IMR-90 (cell line): ENCODE data around the gene SFXN3. TPM values are rescaled to one million over a fixed set of nuclear protein-coding genes. Genes with fewer than 3 reads are reported as not detected.

Experiments
- ATAC-seq: fragments of 200-7000 bp; cut with Tn5 transposase; 2 replicates; pipeline ENCODE4 v1.9.1; 2020; ENCODE audit warnings: low read depth, mild to moderate bottlenecking, moderate library complexity
- BruUV-seq: library from RNA; stranded (reverse); fragments of 400-500 nt; replicated peaks from 2 replicates; lab custom pipeline; 2021; lab: Mats Ljungman, UMichigan
- CTCF ChIA-PET: fragments of 300-600 bp; formaldehyde crosslinking; extraction: SDS; loops from one replicate; lab custom pipeline; 2021; ENCODE audit warnings: antibody characterized with exemption; lab: Yijun Ruan, JAX
- POLR2A ChIA-PET: fragments of 300-600 bp; sonication (Branson Sonifier 250); formaldehyde crosslinking; loops from one replicate; lab custom pipeline; 2022; ENCODE audit warnings: antibody characterized with exemption; ENCODE audit not compliant: unreplicated experiment; lab: Charles Lee
- DNase-seq: peaks from one replicate; pipeline ENCODE4 v3.0.0; 2013
- H2AFZ ChIP-seq: replicated peaks from 2 replicates; pipeline ENCODE3; 2013; ENCODE audit warnings: low read length, mild to moderate bottlenecking; ENCODE audit not compliant: poor library complexity
- H2AK5ac ChIP-seq: 2 replicates; pipeline ENCODE4 v1.6.1; 2013; ENCODE audit warnings: low read depth, low read length, inconsistent platforms
- H2AK9ac ChIP-seq: replicated peaks from 2 replicates; pipeline ENCODE3; 2013; ENCODE audit warnings: mild to moderate bottlenecking, low read depth, low read length, moderate library complexity; ENCODE audit not compliant: poor library complexity
- H2BK120ac ChIP-seq: 2 replicates; pipeline ENCODE4 v1.6.1; 2013; ENCODE audit warnings: low read depth, low read length, inconsistent platforms
- H2BK15ac ChIP-seq: 3 replicates; pipeline ENCODE4 v1.6.1; 2013; ENCODE audit warnings: low read depth, low read length, inconsistent platforms
- H2BK20ac ChIP-seq: 2 replicates; pipeline ENCODE4 v1.6.1; 2013; ENCODE audit warnings: low read depth, mild to moderate bottlenecking, inconsistent platforms, low read length, moderate library complexity
- H2BK5ac ChIP-seq: 2 replicates; pipeline ENCODE4 v1.6.1; 2013; ENCODE audit warnings: mild to moderate bottlenecking, low read depth, low read length, inconsistent platforms; ENCODE audit not compliant: poor library complexity, severe bottlenecking
- H3K14ac ChIP-seq: replicated peaks from 2 replicates; pipeline ENCODE4 v1.6.1; 2013; ENCODE audit warnings: low read depth, low read length, inconsistent platforms
- H3K18ac ChIP-seq: 2 replicates; pipeline ENCODE4 v1.6.1; 2013; ENCODE audit warnings: low read depth, low read length, control low read depth
- H3K23ac ChIP-seq: 2 replicates; pipeline ENCODE4 v1.6.1; 2013; ENCODE audit warnings: low read depth, low read length, inconsistent platforms
- H3K27ac ChIP-seq: 2 replicates; pipeline ENCODE4 v1.5.1; 2013; ENCODE audit warnings: mild to moderate bottlenecking, control low read depth, low read length; ENCODE audit not compliant: insufficient read depth
- H3K27me3 ChIP-seq: 2 replicates; pipeline ENCODE4 v1.6.1; 2013; ENCODE audit warnings: low read length; ENCODE audit not compliant: control insufficient read depth, insufficient read depth
- H3K36me3 ChIP-seq: 2 replicates; pipeline ENCODE4 v1.6.1; 2013; ENCODE audit warnings: low read length, mixed read lengths; ENCODE audit not compliant: control insufficient read depth, insufficient read depth
- H3K4ac ChIP-seq: 2 replicates; pipeline ENCODE4 v1.6.1; 2013; ENCODE audit warnings: low read depth, low read length, inconsistent platforms
- H3K4me1 ChIP-seq: 2 replicates; pipeline ENCODE4 v1.6.1; 2013; ENCODE audit warnings: low read length, mixed read lengths; ENCODE audit not compliant: control insufficient read depth, insufficient read depth
- H3K4me2 ChIP-seq: 2 replicates; pipeline ENCODE4 v1.6.1; 2013; ENCODE audit warnings: low read depth, mild to moderate bottlenecking, control low read depth, low read length, moderate library complexity
- H3K4me3 ChIP-seq: 2 replicates; pipeline ENCODE4 v1.5.1; 2013; ENCODE audit warnings: low read depth, mild to moderate bottlenecking, control low read depth, low read length, moderate library complexity; ENCODE audit not compliant: insufficient read depth
- H3K56ac ChIP-seq: 2 replicates; pipeline ENCODE4 v1.6.1; 2013; ENCODE audit warnings: low read length, inconsistent platforms; ENCODE audit not compliant: insufficient read depth; ENCODE audit errors: extremely low read depth
- H3K79me1 ChIP-seq, 2 experiments: 2 replicates each; pipeline ENCODE4 v1.6.1; 2013; ENCODE audit warnings: low read length in 2 of 2, inconsistent platforms in 1 of 2, low read depth in 1 of 2
- H3K9ac ChIP-seq: 2 replicates; pipeline ENCODE4 v1.6.1; 2013; ENCODE audit warnings: low read depth, low read length, control low read depth
- H3K9me1 ChIP-seq: 2 replicates; pipeline ENCODE4 v1.6.1; 2013; ENCODE audit warnings: low read length, inconsistent platforms; ENCODE audit not compliant: insufficient read depth
- H3K9me3 ChIP-seq: 2 replicates; pipeline ENCODE4 v1.6.1; 2013; ENCODE audit warnings: low read length; ENCODE audit not compliant: control insufficient read depth, insufficient read depth
- H4K20me1 ChIP-seq: 2 replicates; pipeline ENCODE4 v1.6.1; 2013; ENCODE audit warnings: low read length, inconsistent platforms; ENCODE audit not compliant: insufficient read depth
- H4K5ac ChIP-seq: 2 replicates; pipeline ENCODE4 v1.6.1; 2013; ENCODE audit warnings: mild to moderate bottlenecking, low read depth, low read length, control low read depth
- H4K8ac ChIP-seq, 2 experiments: 2 replicates each; pipeline ENCODE4 v1.6.1; 2013; ENCODE audit warnings: low read depth in 2 of 2, low read length in 2 of 2, control low read depth in 1 of 2, inconsistent platforms in 1 of 2
- H4K91ac ChIP-seq: 2 replicates; pipeline ENCODE4 v1.6.1; 2013; ENCODE audit warnings: low read depth, low read length, inconsistent platforms; ENCODE audit not compliant: insufficient read depth
- BHLHE40 ChIP-seq: fragments of 150-350 bp; IDR thresholded peaks from 2 replicates; pipeline ENCODE4 v1.6.1; 2016; ENCODE audit warnings: mild to moderate bottlenecking, low read depth, low read length
- CEBPB ChIP-seq: IDR thresholded peaks from 2 replicates; pipeline ENCODE4 v1.6.1; 2012; ENCODE audit warnings: low read depth, low read length, improper control_type of control experiment
- CHD1 ChIP-seq: IDR thresholded peaks from 2 replicates; pipeline ENCODE4 v1.6.1; 2012; ENCODE audit warnings: low read depth, low read length, improper control_type of control experiment
- FOS ChIP-seq: fragments of 150-350 bp; IDR thresholded peaks from 2 replicates; pipeline ENCODE4 v1.6.1; 2016; ENCODE audit warnings: low read depth, low read length
- MAFK ChIP-seq: IDR thresholded peaks from 2 replicates; pipeline ENCODE4 v1.6.1; 2012; ENCODE audit warnings: low read depth, low read length, improper control_type of control experiment
- MAZ ChIP-seq: IDR thresholded peaks from 2 replicates; pipeline ENCODE4 v1.6.1; 2012; ENCODE audit warnings: low read depth, mild to moderate bottlenecking, low read length, improper control_type of control experiment, moderate library complexity, borderline replicate concordance
- MXI1 ChIP-seq: IDR thresholded peaks from 2 replicates; pipeline ENCODE4 v1.6.1; 2012; ENCODE audit warnings: low read depth, mild to moderate bottlenecking, low read length, moderate library complexity, borderline replicate concordance
- NFE2L2 ChIP-seq: fragments of 150-350 bp; IDR thresholded peaks from 2 replicates; pipeline ENCODE4 v1.6.1; 2016; ENCODE audit warnings: low read depth, mild to moderate bottlenecking, low read length
- POLR2A ChIP-seq: IDR thresholded peaks from 2 replicates; pipeline ENCODE4 v1.6.1; 2012; ENCODE audit warnings: mild to moderate bottlenecking, low read depth, low read length
- RAD21 ChIP-seq: IDR thresholded peaks from 2 replicates; pipeline ENCODE4 v1.6.1; 2012; ENCODE audit warnings: low read length, improper control_type of control experiment
- RCOR1 ChIP-seq: IDR thresholded peaks from 2 replicates; pipeline ENCODE4 v1.6.1; 2012; ENCODE audit warnings: mild to moderate bottlenecking, low read length, improper control_type of control experiment; ENCODE audit not compliant: insufficient replicate concordance
- RFX5 ChIP-seq: IDR thresholded peaks from 2 replicates; pipeline ENCODE4 v1.8.0; 2012; ENCODE audit warnings: low read depth, mild to moderate bottlenecking, low read length, moderate library complexity
- SMC3 ChIP-seq: fragments of 150-350 bp; IDR thresholded peaks from 2 replicates; pipeline ENCODE4 v1.6.1; 2016; ENCODE audit warnings: low read depth, mild to moderate bottlenecking, antibody characterized with exemption, low read length, moderate library complexity
- WGBS, 2 experiments: methylation state at CpG; one replicate each; pipeline versions ENCODE4 v1.1.5 to v1.1.7; 2013; ENCODE audit warnings: missing lambda C conversion rate in 2 of 2; ENCODE audit not compliant: insufficient read length in 1 of 2; ENCODE audit errors: extremely low coverage in 2 of 2; 5-methylcytosine and 5-hydroxymethylcytosine counted together
- dilution Hi-C: fragments of 300-500 bp; cut with HindIII; formaldehyde crosslinking; loops from one replicate; pipeline ENCODE4 v1.14.3; 2018; ENCODE audit warnings: low sequenced_read_pairs; ENCODE audit not compliant: unreplicated experiment
- in situ Hi-C: fragments of 300-500 bp; cut with MboI; formaldehyde crosslinking; loops from 3 replicates; pipeline ENCODE4 v1.14.3; 2019; ENCODE audit warnings: low sequenced_read_pairs, inconsistent platforms, mixed read lengths
- intact Hi-C: fragments of 100-400 bp; cut with micrococcal nuclease; formaldehyde crosslinking; loops from 2 replicates; pipeline ENCODE4 v1.10.0; 2022
- polyA plus RNA-seq, 3 experiments: library from polyadenylated mRNA; depleted of rRNA; stranded (reverse); fragments of >200 nt; gene quantifications; 2 replicates each; pipeline ENCODE4 v1.2.3, GENCODE V29; 2012; ENCODE audit warnings: low replicate concordance in 1 of 3
- total RNA-seq: library from RNA; depleted of rRNA; stranded (reverse); fragments of >200 nt; gene quantifications from 2 replicates; pipeline ENCODE4 v1.2.3, GENCODE V29; 2012
- TF ChIP-seq, protein P1 (sequence below): conservative IDR thresholded peaks from 2 replicates; pipeline ENCODE4 v1.5.1; 2012; ENCODE audit warnings: mild to moderate bottlenecking, low read depth, low read length, improper control_type of control experiment
- TF ChIP-seq, protein P2 (sequence below): fragments of 150-350 bp; IDR thresholded peaks from 2 replicates; pipeline ENCODE4 v1.6.1; 2017; ENCODE audit warnings: mild to moderate bottlenecking, antibody characterized with exemption, low read length, low read depth
- TF ChIP-seq, protein P3 (sequence below): fragments of 150-350 bp; IDR thresholded peaks from 2 replicates; pipeline ENCODE4 v1.6.1; 2016; ENCODE audit warnings: low read depth, mild to moderate bottlenecking, low read length, moderate library complexity, borderline replicate concordance

SFXN3 gene
- total and polyA plus RNA-seq, 2 of the 4 experiments (the other 2 are of a cell fraction) = 64.7 to 77.2 TPM

DNA sequence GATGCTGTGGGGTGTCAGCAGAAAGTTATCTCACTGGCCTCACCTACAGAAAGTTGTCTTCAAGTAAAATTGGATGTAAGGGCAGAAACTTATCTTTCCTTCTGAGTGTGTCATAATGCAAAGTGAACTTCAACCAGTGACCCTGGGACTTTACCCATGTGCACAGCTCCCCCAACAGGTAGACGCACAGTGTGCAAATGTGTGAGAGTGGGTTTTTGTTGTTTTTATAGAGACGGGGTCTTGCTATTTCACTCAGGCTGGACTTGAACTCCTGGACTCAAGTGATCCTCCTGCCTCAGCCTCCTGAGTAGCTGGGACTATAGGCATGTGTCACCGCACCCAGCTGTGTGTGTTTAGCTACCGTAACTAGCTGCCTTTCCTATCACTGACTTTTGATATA, 24.4 kb downstream of the SFXN3 start:
- no peak overlapping the region for H2AK9ac ChIP-seq
- no peak overlapping the region for H3K27ac ChIP-seq
- H4K5ac ChIP-seq = no peak overlapping the region
- POLR2A ChIA-PET = no interaction called here
- intact Hi-C loops (no loop called here), in situ Hi-C loops (no loop called here), dilution Hi-C loops (no loop called here)
- no peak overlapping the region for H2BK5ac ChIP-seq
- no peak overlapping the region for H2BK15ac ChIP-seq
- no peak overlapping the region for H2BK20ac ChIP-seq
- H3K4ac ChIP-seq = no peak overlapping the region
- no peak overlapping the region for H4K91ac ChIP-seq
- CTCF ChIA-PET = interaction anchor here (1.4 kb wide), 1 partner anchor 87 kb away, joined by 5 read pairs; no protein-coding TSS in a partner anchor
- no peak overlapping the region for H2AFZ ChIP-seq
- no peaks in the 10 kb centered on the region for H3K9me1 ChIP-seq
- whole genome bisulfite sequencing, 2 experiments = no CpG with 5 or more reads among the region's 4 CpGs
- peaks cover 7% of the 10 kb centered on the region for H3K4me1 ChIP-seq
- no peaks in the 10 kb centered on the region for H3K9me3 ChIP-seq
- no peaks in the 10 kb centered on the region for H3K36me3 ChIP-seq
- no peak overlapping the region for H3K23ac ChIP-seq
- H3K56ac ChIP-seq = no peak overlapping the region
- ATAC-seq = no peak
- H3K79me1 ChIP-seq = peaks cover 4 to 33% of the 10 kb centered on the region in 2 experiments
- no peak overlapping the region for H2AK5ac ChIP-seq
- H4K8ac ChIP-seq = no peak overlapping the region
- no peak overlapping the region for H3K14ac ChIP-seq
- DNase-seq = no peak
- TF ChIP-seq BHLHE40 = no peak
- no peak for TF ChIP-seq MAFK
- TF ChIP-seq CHD1 = no peak
- no peak for TF ChIP-seq NFE2L2
- no peak for TF ChIP-seq SMC3
- TF ChIP-seq, protein P1, sequence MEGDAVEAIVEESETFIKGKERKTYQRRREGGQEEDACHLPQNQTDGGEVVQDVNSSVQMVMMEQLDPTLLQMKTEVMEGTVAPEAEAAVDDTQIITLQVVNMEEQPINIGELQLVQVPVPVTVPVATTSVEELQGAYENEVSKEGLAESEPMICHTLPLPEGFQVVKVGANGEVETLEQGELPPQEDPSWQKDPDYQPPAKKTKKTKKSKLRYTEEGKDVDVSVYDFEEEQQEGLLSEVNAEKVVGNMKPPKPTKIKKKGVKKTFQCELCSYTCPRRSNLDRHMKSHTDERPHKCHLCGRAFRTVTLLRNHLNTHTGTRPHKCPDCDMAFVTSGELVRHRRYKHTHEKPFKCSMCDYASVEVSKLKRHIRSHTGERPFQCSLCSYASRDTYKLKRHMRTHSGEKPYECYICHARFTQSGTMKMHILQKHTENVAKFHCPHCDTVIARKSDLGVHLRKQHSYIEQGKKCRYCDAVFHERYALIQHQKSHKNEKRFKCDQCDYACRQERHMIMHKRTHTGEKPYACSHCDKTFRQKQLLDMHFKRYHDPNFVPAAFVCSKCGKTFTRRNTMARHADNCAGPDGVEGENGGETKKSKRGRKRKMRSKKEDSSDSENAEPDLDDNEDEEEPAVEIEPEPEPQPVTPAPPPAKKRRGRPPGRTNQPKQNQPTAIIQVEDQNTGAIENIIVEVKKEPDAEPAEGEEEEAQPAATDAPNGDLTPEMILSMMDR = no peak
- TF ChIP-seq RAD21 = no peak
- TF ChIP-seq, protein P2, sequence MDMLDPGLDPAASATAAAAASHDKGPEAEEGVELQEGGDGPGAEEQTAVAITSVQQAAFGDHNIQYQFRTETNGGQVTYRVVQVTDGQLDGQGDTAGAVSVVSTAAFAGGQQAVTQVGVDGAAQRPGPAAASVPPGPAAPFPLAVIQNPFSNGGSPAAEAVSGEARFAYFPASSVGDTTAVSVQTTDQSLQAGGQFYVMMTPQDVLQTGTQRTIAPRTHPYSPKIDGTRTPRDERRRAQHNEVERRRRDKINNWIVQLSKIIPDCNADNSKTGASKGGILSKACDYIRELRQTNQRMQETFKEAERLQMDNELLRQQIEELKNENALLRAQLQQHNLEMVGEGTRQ = no peak
- no peak for TF ChIP-seq RCOR1
- no peak for TF ChIP-seq FOS
- TF ChIP-seq MXI1 = no peak
- no peak for TF ChIP-seq POLR2A
- TF ChIP-seq RFX5 = no peak
- TF ChIP-seq CEBPB = no peak
- TF ChIP-seq MAZ = no peak
- TF ChIP-seq, protein P3, sequence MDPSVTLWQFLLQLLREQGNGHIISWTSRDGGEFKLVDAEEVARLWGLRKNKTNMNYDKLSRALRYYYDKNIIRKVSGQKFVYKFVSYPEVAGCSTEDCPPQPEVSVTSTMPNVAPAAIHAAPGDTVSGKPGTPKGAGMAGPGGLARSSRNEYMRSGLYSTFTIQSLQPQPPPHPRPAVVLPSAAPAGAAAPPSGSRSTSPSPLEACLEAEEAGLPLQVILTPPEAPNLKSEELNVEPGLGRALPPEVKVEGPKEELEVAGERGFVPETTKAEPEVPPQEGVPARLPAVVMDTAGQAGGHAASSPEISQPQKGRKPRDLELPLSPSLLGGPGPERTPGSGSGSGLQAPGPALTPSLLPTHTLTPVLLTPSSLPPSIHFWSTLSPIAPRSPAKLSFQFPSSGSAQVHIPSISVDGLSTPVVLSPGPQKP = no peak
- H3K27me3 ChIP-seq = no peaks in the 10 kb centered on the region
- H3K18ac ChIP-seq = no peak overlapping the region
- BruUV-seq = no TSS peak
- H3K4me3 ChIP-seq = no peak overlapping the region
- H2BK120ac ChIP-seq = no peak overlapping the region
- no peak overlapping the region for H3K4me2 ChIP-seq
- no peak overlapping the region for H3K9ac ChIP-seq
- no peaks in the 10 kb centered on the region; the same call in none of the 2 replicates for H4K20me1 ChIP-seq
